Smooth muscle cell (in vitro differentiated cells): ENCODE measurements around the gene SLC2A10. TPM values are rescaled to one million over a fixed set of nuclear protein-coding genes. Genes with fewer than 3 reads are reported as not detected.
A peak's percentile ranks its signal among the peaks of the same experiment; 100 is the strongest.

ENCODE experiments used
- DNase-seq: peaks from one replicate; lab custom pipeline; 2025; ENCODE audit not compliant: unreplicated experiment; lab: John Stamatoyannopoulos, UW
- H2AFZ ChIP-seq: fragments of 200-600 bp; sonication (generic); 2 replicates; pipeline ENCODE4 v1.6.0; 2016; ENCODE audit warnings: antibody characterized with exemption, low read depth, mild to moderate bottlenecking
- H3F3A ChIP-seq: fragments of 200-600 bp; sonication (generic); 2 replicates; pipeline ENCODE4 v1.6.0; 2017; ENCODE audit warnings: antibody characterized with exemption, low read depth
- H3K27ac ChIP-seq: fragments of 200-600 bp; sonication (generic); 2 replicates; pipeline ENCODE4 v1.5.1; 2016; ENCODE audit warnings: low read depth, mild to moderate bottlenecking
- H3K27me3 ChIP-seq: fragments of 200-600 bp; sonication (generic); 2 replicates; pipeline ENCODE4 v1.6.1; 2016; ENCODE audit warnings: low read depth, mild to moderate bottlenecking
- H3K36me3 ChIP-seq: fragments of 200-600 bp; sonication (generic); 2 replicates; pipeline ENCODE4 v1.5.1; 2016; ENCODE audit warnings: low read depth
- H3K4me1 ChIP-seq: fragments of 200-600 bp; sonication (generic); 2 replicates; pipeline ENCODE4 v1.5.1; 2016; ENCODE audit warnings: low read depth
- H3K4me2 ChIP-seq: fragments of 200-600 bp; sonication (generic); 2 replicates; pipeline ENCODE4 v1.6.0; 2016; ENCODE audit warnings: mild to moderate bottlenecking
- H3K4me3 ChIP-seq: fragments of 200-600 bp; sonication (generic); 2 replicates; pipeline ENCODE4 v1.5.1; 2016; ENCODE audit warnings: mild to moderate bottlenecking
- H3K79me2 ChIP-seq: fragments of 200-600 bp; sonication (generic); 2 replicates; pipeline ENCODE4 v1.6.0; 2016; ENCODE audit warnings: low read depth, mild to moderate bottlenecking
- H3K9ac ChIP-seq: fragments of 200-600 bp; sonication (generic); 2 replicates; pipeline ENCODE4 v1.6.0; 2016; ENCODE audit warnings: low read depth
- H3K9me3 ChIP-seq: fragments of 200-600 bp; sonication (generic); replicated peaks from 2 replicates; pipeline ENCODE4 v1.5.1; 2016; ENCODE audit warnings: low read depth
- H4K20me1 ChIP-seq: fragments of 200-600 bp; sonication (generic); 2 replicates; pipeline ENCODE4 v1.6.0; 2016; ENCODE audit warnings: low read depth
- WGBS: methylation state at CpG from one replicate; pipeline ENCODE4 v1.1.7; 2016; ENCODE audit warnings: low lambda C conversion rate; 5-methylcytosine and 5-hydroxymethylcytosine counted together
- polyA plus RNA-seq: library from polyadenylated mRNA; unstranded; fragments of >200 nt; fragmentation: Nextera tagmentation; extraction: Ambion mirVana; gene quantifications from 2 replicates; pipeline ENCODE4 v1.2.1, GENCODE V29; 2016
- total RNA-seq: library from RNA; depleted of rRNA; stranded (reverse); fragments of >200 nt; gene quantifications from 2 replicates; pipeline ENCODE4 v1.2.3, GENCODE V29; 2014
- TF ChIP-seq, protein P1 (sequence below): fragments of 200-600 bp; sonication (generic); IDR thresholded peaks from 2 replicates; pipeline ENCODE4 v1.5.1; 2017; ENCODE audit warnings: borderline replicate concordance, mild to moderate bottlenecking, antibody characterized with exemption; ENCODE audit not compliant: insufficient read depth, poor library complexity, severe bottlenecking

The SLC2A10 gene
- total and polyA plus RNA-seq, 2 experiments from 2014 or later: 40.5 to 43.7 TPM

DNA sequence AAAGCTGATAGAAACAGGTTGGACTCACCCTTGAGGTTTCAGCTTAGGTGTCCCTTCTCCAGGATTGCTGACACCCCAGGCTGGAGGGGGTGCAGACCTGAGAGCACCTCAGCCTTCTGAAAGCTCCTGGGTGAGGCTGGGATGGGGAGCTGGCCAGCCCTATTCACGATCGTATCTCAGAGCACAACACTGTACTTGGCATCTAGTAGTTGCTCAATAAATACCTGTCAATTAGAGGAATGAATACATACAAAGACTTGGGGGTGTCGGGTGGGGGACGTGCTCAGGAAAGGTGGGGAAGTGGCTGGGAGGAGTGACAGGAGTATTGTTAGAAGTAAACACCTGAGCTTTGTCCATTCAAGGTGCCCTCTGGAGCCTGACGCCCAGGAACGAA lies 61.7 kb downstream of the SLC2A10 start:
- H3K4me2 ChIP-seq: no peak overlapping the region
- no peak overlapping the region for H2AFZ ChIP-seq
- no peaks in the 10 kb centered on the region for H3F3A ChIP-seq
- H3K9me3 ChIP-seq: no peaks in the 10 kb centered on the region
- H3K36me3 ChIP-seq: no peaks in the 10 kb centered on the region
- no peak overlapping the region for H3K27ac ChIP-seq
- WGBS: 88% methylated on average over 6 of the region's 6 CpGs
- H4K20me1 ChIP-seq: no peaks in the 10 kb centered on the region
- H3K79me2 ChIP-seq: no peaks in the 10 kb centered on the region
- no peak overlapping the region for H3K9ac ChIP-seq
- no peaks in the 10 kb centered on the region for H3K4me1 ChIP-seq
- no peaks in the 10 kb centered on the region for H3K27me3 ChIP-seq
- no peak overlapping the region for H3K4me3 ChIP-seq
- DNase-seq: no peak
- TF ChIP-seq, protein P1, sequence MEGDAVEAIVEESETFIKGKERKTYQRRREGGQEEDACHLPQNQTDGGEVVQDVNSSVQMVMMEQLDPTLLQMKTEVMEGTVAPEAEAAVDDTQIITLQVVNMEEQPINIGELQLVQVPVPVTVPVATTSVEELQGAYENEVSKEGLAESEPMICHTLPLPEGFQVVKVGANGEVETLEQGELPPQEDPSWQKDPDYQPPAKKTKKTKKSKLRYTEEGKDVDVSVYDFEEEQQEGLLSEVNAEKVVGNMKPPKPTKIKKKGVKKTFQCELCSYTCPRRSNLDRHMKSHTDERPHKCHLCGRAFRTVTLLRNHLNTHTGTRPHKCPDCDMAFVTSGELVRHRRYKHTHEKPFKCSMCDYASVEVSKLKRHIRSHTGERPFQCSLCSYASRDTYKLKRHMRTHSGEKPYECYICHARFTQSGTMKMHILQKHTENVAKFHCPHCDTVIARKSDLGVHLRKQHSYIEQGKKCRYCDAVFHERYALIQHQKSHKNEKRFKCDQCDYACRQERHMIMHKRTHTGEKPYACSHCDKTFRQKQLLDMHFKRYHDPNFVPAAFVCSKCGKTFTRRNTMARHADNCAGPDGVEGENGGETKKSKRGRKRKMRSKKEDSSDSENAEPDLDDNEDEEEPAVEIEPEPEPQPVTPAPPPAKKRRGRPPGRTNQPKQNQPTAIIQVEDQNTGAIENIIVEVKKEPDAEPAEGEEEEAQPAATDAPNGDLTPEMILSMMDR: no peak

DNA sequence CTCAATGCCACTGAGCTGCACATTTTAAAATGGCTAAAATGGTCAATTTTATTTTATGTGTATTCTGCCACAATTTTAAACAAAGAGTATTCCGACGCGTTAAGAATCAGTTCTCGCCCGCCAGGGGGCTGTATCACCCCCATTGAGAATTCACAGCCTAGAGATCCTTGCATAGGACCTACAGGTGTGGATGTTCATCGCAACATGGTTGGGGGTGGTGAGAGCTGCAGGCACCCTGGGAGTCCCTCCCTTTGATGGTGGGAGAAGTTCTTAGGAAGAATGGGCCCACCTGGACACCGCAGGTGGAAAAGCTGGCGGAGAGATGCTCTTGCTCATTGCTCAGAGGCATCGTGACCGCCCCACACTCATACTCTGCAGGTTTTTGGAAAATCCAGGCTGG lies 63.5 kb downstream of the SLC2A10 start:
- H3K79me2 ChIP-seq: no peaks in the 10 kb centered on the region
- H3K27me3 ChIP-seq: no peaks in the 10 kb centered on the region
- H2AFZ ChIP-seq: no peak overlapping the region
- no peak overlapping the region for H3K4me3 ChIP-seq
- no peaks in the 10 kb centered on the region for H3K9me3 ChIP-seq
- WGBS: 75% methylated on average over 10 of the region's 10 CpGs
- no peaks in the 10 kb centered on the region for H3K36me3 ChIP-seq
- no peak overlapping the region for H3K27ac ChIP-seq
- no peak overlapping the region for H3K4me2 ChIP-seq
- no peak for DNase-seq
- H3K4me1 ChIP-seq: no peaks in the 10 kb centered on the region
- no peaks in the 10 kb centered on the region for H4K20me1 ChIP-seq
- TF ChIP-seq, protein P1: peak; percentile 24
- no peak overlapping the region for H3K9ac ChIP-seq
- no peaks in the 10 kb centered on the region for H3F3A ChIP-seq

DNA sequence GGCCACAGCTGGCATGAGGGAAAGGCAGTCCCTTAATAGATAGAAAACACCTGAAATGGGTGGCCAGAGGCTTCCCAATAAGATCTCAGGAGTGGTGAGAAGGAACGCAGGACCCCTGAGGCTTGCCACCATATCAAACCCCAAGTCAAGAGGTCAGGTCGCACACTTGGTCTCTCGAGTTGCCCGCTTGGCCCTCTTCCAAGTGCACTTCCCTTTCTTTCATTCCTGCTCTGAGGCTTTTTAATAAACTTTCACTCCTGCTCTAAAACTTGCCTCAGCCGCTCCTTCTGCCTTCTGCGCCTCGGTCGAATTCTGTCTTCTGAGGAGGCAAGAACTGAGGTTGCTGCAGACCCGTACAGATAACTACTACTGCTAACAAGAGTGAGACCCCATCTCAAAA lies 64.2 kb downstream of the SLC2A10 start:
- TF ChIP-seq, protein P1: no peak
- whole genome bisulfite sequencing: 92% methylated on average over 9 of the region's 9 CpGs
- Histone ChIP-seq H3K27ac (no peak overlapping the region), H3K4me2 (no peak overlapping the region), H3K9me3 (no peaks in the 10 kb centered on the region), H4K20me1 (no peaks in the 10 kb centered on the region), H3K4me1 (no peaks in the 10 kb centered on the region), H2AFZ (no peak overlapping the region), H3F3A (no peaks in the 10 kb centered on the region), H3K79me2 (no peaks in the 10 kb centered on the region), H3K9ac (no peak overlapping the region), H3K27me3 (no peaks in the 10 kb centered on the region), H3K36me3 (no peaks in the 10 kb centered on the region), H3K4me3 (no peak overlapping the region)
- no peak for DNase-seq

DNA sequence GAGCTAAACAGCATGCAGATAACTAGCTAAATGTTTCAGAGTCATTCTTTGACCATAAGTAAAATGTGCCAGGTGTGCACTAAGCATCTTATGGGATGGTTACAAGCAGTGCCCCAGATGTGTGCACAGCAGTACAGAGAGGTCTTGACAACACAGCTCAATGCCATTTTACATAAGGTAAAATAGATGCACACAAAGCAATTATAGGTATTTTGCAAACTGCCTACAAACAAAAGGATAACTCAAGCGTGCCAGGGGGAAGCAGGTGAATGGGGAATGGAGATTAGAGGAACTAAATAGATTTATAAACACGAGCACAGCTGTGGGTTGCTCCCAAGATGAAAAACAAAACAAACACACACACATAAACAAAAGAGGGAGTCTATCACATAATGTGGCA lies 64.8 kb downstream of the SLC2A10 start:
- Histone ChIP-seq H3K36me3 (no peaks in the 10 kb centered on the region), H3K27ac (no peak overlapping the region), H3K27me3 (no peaks in the 10 kb centered on the region), H4K20me1 (no peaks in the 10 kb centered on the region), H3K9ac (no peak overlapping the region), H2AFZ (no peak overlapping the region), H3K9me3 (no peaks in the 10 kb centered on the region), H3F3A (no peaks in the 10 kb centered on the region), H3K4me1 (no peaks in the 10 kb centered on the region), H3K79me2 (no peaks in the 10 kb centered on the region), H3K4me2 (no peak overlapping the region), H3K4me3 (no peak overlapping the region)
- TF ChIP-seq, protein P1: no peak
- no peak for DNase-seq
- WGBS: 86% methylated on average over 2 of the region's 2 CpGs
